CD4-positive, alpha-beta T cell treated with Interleukin-17A for 1 hour (primary cell): Measurements from ENCODE around the gene CREB3L4.

Experiments
- DNase-seq: peaks from one replicate; pipeline ENCODE4 v3.0.0-alpha.2; 2020

The CREB3L4 gene

DNA sequence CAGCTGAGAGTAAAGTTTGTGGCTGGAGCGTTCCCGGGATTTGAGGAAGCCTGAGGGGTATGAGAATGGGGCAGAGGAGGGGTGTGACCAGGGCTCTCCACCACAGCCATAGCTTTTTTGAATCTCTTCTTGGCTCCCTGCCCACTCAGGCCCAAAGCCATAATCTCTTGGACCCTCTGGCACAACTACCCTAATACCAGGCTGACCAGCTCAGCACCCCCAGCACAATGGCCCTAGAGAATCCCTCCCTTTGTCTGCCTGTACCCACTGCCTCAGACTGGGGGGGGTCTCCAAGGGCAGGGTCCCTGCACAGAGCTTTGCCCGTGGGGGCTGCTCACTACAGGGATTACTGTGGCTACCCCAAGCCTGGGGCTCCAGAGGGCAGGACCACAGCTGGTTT is 28.7 kb upstream of the CREB3L4 start:
- no peak for DNase-seq

DNA sequence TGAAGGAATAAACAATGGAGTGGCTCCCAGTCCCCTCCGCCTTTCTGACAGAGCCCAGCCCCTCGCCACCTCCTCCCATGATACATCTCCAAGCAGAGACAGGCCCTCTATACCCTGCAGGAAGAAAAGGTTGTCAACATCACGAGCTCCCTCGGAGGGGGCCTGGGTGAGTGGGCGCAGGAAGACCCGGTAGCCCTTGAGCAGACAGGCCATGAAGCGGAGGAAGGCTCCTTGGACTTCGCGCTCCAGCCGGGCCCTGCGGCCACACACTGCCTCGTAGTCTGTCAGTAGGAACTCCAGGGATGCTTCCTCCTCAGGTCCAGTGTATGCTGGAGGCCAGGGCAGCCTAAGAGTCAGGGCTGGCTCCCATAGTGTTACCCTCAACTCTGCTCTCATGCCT is 28.2 kb upstream of the CREB3L4 start:
- no peak for DNase-seq

DNA sequence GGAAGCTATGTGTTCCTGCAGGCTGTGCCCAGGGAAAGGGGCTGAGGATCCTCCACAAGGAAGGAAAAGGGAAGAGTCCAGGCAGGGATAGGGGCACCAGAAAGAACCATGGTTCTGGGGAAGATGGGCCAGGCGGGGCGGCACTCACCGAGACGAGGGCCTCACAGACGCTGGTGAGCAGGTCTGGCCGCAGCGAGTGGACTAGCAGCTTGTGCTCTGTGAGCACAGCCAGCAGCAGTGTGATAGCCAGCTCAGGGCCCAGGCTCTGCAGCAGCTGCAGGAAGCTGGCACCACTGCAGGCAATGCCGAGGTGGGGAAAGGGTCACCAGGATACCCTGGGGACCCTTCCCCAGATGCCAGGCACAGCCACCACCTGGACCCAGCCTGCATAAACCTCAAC is 26.9 kb upstream of the CREB3L4 start:
- no peak for DNase-seq

DNA sequence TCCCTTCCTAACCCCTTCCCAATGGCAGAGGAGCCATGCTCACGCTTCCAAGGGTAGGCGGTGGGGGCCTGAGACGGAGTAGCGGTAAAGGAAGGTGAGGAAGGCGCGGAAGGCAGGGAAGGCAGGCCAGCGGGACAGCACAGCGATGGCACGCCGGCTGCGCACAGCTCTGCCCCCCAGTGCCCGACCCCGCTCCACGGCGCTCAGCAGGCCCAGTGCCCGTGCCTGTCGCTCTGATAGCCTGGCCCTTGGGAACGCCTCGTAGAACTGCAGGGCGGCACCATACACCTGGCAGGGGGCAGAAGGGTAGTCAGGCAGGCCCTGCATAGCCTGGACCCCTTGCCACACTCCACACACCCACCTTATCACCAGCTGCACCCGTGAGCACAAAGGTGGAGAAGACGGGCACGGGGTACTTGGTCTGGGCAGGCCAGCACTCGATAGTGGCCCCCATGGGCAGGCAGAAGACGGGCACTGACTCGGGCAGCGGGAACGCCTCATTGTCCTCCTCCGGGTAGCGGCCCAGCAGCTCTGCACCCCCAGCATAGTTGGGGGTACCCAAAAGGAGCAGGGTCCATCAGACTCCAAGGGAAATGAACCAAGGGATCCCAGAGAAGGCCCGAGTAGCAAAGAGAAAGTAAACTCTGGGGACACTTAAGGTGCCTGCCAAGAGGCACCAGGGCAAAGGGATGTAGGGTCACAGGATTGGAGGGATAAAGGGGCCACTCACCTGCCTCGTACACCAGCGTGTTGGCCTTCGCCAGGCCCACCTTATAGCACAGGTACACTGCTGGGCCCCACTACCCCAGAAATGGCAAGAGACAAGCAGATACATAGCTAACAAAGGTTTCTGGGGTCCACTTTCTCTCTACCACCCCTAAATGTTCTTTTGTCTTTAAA is 25.6 kb upstream of the CREB3L4 start:
- DNase-seq, result no peak

DNA sequence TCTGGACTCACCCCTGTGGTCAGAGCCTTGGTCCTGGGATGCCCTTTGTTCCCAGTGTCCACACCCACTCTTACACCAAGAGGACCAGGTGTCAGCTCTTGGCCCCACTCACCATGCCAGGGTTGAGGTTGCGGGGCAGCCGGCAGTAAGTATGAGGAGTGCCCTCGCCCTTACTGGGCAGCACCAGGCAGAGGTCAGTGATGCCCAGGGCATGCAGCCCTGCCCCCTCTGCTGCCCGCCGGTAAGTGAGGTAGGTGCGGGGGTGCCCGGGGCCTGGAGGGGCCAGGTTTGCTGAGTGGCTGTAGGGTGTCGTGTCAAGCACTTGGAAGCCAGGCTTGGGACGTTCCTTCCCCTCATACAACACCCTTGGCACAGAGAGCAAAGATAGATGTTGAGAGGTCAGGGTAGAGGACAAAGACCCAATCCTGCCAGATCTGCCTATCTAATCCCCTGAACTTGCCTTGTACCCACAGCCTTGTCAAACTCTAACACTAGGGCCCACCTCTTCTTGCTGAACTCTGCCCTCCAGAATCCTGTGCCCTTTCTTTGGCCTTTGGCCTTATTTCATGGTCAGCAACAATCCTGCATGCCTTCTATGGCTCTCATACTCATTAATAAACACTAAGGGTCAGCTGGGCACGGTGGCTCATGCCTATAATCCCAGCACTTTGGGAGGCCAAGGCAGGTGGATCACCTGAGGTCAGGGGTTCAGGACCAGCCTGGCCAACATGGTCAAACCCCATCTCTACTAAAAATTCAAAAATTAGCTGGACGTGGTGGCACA is 24.7 kb upstream of the CREB3L4 start:
- DNase-seq, result no peak

DNA sequence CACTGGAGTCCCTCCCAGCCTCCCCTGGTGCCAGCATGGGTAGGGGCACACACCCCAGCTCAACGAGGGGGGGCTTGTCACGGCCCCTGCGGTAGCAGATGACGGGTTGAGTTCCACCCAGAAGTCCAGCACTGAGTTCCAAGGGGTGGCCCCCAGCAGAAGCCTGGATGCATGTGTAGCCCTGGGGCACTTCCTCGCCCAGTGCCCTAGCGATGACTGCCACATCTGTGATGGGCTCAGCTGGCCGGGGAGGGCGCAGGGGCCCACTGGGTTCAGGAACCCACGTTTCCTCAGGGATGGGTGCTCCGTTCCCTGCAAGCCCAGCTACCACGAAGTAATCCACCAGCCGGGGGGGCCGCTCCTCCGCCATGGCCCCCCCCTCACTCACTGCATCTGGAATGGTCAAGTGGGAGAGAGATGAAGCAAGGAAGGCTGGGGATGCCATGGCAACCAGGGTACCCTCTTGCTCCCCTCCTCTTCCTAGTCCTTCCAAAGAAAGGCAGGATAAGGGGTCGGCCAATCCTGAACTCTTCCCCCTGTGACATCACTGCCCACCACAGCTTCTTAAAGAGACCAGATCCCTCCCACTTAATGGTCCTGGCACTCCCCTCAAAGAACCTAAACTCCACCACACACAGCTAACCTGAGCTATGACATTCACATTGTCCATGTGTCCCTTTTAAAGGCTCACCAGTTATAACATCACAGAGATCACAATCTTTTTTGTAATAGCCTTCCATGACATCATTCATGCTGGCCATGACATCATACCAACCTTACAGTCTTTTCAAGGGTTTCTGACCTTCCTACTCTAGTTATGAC is 23.5 kb upstream of the CREB3L4 start:
- peak; percentile 57 for DNase-seq

DNA sequence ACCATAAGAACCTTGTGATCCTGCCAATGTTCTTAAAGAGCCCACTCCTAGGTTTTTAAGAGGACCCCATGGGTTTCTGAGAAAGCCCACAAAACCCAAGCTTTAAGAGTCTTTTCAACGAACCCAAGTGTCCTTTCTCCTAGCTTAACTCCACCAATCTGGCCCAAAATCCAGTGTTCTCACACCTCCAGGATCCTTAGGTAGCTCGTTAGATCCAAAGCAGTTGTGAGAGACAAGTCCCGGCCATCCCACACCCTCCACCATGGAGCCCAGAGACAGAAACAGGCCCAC is 22.9 kb upstream of the CREB3L4 start:
- DNase-seq, result no peak

DNA sequence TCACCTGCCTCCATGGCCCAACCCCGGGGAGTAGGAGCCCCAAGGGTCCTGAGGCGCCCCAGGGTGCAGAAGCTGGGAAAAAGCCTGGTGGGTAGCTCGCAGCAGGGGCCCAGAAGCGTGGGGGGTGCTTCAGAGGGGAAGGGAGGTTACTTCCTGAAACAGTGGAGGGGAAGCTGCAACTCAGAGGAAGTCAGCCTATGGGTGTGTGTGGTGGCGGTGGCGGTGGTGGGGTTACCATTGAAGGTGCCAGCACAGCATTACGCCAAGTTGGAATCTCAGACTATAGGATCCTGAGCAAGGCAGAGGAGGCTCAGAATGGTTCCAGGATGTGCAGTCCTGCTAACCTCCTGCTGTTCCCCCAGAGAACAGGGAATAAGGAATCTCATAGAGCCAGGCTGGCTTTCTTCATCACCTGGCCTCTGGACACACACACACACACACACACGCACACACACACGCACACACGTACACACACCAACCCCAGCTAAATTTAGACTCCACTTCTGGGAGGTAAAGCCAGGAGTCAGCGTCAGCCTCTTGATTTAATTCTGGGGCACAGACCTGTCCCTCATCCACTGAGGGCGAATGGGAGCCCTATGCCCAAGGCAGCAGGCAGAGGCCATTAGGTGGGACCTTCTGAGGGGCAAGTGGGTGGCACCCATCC is 22.4 kb upstream of the CREB3L4 start:
- peak; percentile 88 for DNase-seq

DNA sequence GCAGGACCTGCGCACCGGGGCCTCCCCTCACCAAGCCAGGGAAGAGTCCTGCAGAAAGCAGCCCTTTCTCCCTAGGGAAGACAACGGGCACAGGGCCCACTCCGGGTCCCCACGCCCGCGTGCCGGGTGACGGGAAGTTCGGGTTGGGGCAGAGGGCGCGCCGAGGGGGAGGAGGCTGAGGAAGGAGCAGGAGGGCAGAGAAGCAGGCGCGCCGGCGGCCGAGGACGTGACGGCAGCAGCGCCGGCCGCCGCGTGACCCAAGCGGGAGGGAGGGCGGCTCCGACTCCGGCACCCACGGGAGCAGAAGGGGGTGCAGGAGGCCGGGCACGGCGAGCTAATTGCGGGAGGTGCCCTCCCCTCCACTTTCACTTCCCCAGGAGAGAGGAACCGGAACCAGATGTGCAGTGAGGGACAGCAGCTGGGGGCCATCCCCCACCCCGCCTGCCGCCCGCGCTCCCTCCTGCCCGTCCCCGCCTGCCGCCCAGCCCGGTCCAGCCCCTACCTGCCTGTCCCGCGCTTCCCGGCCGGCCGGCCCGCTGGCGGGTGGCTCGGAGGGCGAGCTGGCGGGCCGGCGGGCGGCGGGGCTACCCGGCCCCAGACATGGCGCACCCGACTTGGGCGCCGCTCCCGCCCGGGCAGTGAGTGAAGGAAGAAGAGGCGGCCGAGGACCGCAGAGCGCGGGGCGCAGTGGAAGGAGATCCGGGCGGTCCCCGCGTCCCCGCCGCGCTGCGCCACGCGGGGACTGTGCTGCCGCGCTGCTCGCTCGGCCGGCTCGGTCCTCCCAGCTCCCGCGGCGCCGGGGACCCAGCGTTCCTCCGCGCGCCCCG is 21.7 kb upstream of the CREB3L4 start:
- peak; percentile 85 for DNase-seq

DNA sequence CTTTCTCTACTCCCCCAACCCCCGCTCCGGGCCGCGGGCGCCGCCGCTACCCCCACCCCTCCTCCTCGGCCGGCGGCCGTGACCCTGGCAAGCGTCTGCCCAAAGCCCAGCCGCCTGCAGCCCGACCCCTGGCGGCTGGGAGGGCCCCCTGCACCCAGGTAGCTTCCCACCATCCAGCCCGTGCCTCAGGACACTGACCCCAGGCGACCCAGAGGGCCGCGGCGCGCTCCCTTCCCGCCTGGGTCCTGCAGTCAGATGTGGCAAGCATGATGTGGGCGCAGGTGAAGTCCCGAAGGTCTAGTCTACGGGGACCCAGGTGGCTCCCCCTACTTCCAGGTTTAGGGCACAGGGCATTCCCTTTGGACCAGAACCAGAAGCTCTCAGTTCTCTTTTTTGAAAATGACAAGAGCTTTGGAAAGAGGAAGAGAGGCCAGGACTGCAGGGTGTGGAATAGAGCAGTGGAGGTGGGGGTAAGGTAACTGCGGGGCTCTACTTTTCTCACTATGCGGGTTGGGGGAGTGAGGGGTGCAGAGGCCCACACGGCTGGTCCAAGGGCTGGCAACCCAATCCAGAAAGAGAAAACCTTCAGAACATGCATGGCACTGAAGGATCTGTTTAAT is 21.0 kb upstream of the CREB3L4 start, which contains the start of gene DENND4B:
Gene DENND4B (minus strand): TSS at position 97 of the 620 bp plus-strand sequence. CDS start 2,344 bp downstream, outside the sequence.
- peak; percentile 78 for DNase-seq

DNA sequence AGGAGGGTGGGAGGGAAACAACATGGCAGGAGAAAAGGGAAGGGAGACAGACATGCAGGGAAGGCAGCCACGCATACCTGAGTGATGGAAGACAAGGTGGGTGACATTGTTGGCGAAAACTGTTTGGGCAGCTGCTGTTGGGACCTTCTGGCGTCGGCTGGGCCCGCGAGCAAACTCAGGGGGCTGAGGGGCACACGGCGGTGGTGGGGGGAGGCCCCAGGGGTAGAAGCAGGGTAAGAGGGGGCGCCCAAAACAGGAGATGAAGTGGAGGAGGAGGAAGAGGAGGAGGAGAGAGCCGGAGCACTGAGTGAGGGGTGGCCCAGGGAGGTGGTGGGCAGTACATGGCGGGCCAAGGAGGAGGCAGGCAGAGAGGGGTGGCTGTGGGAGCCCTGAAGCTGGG is 16.5 kb upstream of the CREB3L4 start:
- DNase-seq, result no peak

DNA sequence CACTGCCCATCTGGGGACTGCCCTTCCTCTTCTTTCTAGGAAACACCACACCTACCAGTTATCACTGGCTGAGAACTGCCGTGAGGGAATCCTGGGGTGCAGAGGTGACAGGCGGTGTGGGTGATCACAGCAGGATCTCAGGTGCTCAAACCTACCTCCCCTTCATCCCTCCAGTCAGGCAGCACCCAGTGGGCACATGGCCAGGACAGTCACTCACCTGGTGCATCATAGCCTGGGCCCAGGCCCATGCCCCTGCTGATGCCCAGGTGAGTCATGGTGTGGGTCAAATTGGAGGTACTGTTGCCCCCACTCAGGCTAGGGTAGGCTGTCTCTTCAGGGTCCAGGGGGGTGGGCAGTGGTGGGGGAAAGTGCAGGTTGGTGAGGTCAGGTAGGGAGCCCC is 15.9 kb upstream of the CREB3L4 start:
- DNase-seq, result no peak

DNA sequence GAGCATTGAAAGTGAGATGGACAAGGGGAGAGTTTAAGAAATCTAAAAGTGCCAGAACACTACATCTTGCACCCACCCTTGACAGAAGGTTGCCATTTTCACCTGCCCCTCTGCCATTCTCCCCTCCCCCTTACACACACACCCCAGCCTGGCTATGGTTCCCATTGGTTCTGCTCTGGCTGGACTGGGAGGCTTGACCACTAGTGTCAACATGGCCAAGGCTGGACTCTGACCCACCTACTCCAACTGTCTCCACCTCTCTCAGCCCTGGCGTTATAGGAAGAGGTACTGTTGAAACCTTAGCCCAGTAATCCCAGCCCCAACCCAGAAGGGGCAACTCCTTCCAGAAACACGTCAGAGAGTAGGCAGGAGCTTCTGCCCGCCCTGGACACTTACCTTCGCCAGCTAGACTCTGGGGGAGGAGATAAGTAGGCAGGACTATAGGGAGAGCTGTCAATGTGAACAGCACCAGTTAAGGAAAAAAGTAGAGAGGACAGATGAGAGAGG is 13.8 kb upstream of the CREB3L4 start:
- DNase-seq, result no peak

DNA sequence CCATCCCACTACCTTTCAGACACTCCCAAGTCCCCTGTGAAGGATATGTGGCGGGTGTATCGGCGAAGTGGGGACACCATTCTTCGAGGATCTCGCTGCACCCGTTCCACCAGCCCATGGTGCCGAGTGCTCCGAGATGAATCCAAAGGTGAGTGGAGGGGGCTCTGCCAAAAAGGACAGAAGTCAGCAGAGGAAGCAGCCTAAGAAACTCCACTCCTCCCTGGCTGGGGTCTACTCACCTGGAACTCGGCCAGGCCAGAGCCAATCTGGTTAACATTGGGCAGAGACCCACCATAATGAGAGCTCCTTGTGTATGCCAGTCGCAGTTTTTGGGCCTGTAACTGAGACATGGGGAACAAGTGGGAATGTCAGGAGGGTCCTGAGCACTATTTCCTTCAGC is 12.9 kb upstream of the CREB3L4 start:
- no peak for DNase-seq

DNA sequence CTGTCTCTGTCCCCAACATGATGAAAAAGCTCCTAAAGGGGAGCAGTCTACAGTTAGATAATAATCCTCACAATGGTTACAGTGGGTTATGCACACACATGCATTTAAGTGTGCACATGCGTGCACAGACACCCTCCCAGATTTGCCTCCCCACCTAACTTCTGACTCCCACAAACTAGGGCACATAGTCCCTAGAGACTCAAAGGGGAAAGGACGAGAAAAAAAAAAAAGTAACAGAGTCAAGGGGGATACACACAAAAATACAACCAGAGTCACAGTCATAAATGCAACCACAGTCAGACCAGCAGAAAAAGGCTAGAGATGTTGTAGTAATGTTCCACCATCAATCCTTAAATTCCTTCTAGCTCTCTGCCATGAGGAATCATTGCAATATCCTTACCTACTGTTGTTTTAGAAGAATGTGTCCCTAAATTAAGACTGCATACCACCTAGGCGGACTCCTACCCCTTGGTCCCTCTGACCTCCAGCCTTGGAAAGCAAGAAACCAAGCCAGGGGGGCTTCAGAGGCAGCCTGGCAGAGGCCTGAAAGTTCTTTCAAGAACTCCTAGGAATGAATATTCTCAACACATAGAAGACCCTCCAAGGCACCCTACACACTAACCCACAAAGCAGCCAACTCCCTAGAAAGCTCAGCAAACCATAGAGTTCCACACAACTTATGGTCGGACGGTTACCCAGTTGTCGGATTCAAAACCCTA is 10.5 kb upstream of the CREB3L4 start:
- DNase-seq, result no peak

DNA sequence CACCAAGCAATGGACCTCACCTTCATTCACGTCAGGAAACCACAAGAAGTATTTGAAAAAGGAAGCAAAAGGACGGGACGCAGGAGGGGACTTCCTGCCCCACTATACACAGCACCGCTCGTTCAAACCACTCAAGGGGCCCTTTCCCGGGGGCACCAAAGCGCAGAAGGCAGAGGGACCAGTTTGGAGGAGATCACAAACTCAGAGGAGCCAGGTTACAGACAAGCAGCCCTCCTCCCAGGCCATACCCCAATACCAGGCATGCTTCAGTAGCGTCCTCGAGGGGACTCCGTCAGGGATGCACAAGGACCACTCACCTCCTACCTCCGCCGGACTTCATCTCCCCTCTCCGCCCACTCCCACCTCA is 10.0 kb upstream of the CREB3L4 start:
- peak; percentile 69 for DNase-seq

DNA sequence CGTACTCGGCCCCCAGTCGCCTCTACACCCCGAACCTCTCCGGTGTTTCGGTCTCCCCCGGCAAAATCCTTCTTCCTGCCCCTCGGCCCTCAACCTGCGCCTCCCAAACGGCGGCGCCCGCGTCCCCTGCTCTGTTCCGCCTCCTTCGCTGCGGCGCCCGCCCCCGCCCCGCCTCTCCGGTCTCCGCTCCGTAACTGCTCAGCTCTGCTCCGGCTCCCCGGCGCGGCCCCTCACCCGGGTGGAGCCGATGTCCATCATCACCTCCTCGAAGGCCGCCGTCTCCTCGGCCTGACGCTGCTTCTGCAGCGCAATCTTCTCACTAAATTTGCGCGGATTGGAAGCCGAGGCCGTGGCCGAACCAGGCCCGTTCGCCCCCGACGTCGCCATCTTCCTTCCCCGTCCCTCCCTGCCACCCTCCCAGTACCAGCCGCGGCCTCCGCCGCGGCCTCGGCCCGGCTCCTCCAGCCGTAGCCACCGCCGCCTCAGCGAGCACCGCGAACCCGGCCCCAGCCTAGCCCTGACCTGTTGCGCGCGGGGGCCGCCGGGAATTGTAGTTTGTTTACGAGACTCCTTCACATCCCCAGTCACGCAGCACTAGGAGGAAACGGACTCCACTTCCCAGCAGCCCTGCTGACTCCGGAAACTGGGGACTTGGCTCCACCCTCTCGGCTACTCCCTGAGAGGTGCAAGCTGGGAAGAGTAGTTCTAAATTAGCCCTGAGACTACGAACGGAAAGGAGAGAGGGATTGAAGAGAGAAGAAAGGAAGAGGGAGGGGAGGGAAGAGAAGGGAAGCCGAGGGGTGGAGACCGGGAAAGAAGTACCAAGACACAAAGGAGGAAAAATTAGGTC is 9.4 kb upstream of the CREB3L4 start, which contains the start of gene CRTC2:
Gene CRTC2 (minus strand): TSS at position 502 of the 850 bp plus-strand sequence. CDS start 115 bp downstream, at position 387.
- peak; percentile 98 for DNase-seq

DNA sequence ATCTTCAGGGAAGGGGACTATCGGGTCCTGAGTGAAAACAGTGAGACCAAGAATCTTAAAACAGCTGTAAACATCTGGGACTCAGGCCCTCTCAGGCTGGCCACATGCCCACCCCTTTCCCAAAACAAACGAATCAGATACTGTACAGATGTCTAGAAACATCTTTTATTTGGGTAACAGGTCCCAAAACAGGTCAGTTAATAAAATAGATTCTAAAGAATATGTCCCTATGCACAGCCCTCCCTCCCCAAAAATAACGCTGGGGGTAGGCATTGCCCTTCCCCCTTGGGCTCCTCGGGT is 8.8 kb upstream of the CREB3L4 start:
- no peak for DNase-seq

DNA sequence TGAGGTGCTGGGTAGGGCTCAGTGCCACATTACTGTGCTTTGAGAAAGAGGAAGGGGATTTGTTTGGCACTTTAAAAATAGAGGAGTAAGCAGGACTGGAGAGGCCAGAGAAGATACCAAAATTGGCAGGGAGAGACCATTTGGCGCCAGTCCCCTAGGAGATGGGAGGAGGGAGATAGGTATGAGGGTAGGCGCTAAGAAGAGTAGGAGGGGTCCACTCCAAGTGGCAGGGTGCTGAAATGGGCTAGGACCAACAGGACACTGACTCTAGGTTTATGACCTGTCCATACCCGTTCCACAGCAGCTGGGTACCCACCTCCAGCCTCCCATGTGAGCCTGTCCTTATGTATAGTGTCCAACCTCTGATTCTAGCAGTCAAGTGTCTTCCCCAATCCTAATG is 8.2 kb upstream of the CREB3L4 start:
- DNase-seq, result no peak

DNA sequence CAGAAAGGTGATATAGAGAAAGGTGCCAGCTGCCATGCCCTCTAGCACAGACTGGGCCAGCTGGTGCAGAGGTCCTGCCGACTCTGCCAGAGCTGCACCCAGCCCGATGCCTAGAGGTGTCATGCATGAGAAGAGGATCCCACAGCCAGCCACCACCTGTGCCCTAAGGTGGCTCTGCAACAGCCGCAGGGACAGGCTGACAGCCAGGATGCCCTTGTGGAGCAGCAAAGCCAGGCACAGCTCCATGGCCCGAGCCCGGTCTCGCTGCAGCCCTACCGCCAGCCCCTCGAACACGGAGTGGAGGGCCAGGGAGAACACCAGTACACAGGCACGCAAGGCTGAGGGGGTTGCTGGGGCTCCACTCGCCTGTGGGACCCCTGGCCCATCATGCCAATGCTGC is 7.5 kb upstream of the CREB3L4 start:
- no peak for DNase-seq
